ENCODE data around the gene AOPEP.
"Not testable (repeated sequence)": the region's sequence is repeated elsewhere in the genome, so short reads cannot be mapped to it uniquely, and the experiment has no call there.

The AOPEP gene

GRCh38 chr9:94941211-94941875 is 214.8 kb downstream of the AOPEP start:
- DNase-seq: no peak

DNA sequence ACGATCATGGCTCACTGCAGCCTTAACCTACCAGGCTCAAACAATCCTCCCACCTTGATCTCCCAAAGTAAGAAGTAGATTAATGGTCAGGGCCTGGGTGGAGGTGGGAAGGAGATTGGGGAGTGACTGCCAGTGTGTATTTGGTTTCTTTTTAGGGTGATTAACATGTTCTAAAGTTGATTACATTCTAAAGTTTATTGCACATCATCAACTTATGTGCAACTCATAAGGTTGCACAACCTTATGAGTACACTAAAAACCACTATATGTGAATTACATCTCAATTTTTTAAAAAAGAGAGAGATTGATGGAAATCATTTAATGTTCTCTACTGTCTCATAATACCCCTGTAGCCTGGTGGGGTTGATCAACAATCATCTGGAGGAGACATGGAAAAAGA is 218.1 kb downstream of the AOPEP start:
- DNase-seq: no peak

- DNase-seq: no peak
Measured at GRCh38 chr9:94945197-94946144, 219.0 kb downstream of the AOPEP start.

GRCh38 chr9:94946256-94946655 is 219.8 kb downstream of the AOPEP start:
- DNase-seq: no peak

DNA sequence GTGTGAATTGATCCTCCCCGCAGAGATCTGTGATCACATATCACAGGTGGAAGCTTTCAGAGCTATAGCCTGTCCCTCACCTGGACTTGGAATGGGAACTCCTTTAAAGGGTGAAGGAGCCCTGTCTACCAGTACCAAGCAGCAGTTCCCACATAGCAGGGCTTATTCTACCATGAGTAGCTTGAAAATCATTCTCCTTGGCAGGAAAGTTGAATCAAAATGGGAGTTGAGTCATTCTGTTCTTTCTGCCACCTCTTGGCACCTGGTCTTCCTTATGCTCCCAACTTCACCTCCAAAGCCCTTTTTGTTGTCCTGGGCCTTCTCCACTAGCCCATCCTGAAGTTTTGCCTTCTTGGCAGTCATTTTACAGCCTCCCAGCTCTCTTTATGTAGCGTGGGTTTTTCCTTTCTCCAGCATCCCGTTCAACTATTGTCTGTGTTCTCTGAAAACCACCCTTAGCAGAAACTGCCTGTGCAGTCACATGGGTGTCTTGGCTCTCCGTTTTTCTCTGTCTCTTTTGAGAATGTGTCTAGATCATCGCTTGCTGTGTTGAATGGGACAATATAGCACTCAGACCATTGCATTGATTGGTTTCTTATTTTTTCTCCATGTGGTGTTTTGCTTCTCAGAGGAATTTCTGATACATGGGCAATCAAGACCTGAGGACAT is 222.2 kb downstream of the AOPEP start:
- DNase-seq: no peak

- no peak for DNase-seq
Measured at GRCh38 chr9:94949370-94949769, 222.9 kb downstream of the AOPEP start.

GRCh38 chr9:94950040-94950578 is 223.6 kb downstream of the AOPEP start:
- DNase-seq: no peak

- no peak for DNase-seq
Measured at GRCh38 chr9:94950579-94951323, 224.3 kb downstream of the AOPEP start.

DNA sequence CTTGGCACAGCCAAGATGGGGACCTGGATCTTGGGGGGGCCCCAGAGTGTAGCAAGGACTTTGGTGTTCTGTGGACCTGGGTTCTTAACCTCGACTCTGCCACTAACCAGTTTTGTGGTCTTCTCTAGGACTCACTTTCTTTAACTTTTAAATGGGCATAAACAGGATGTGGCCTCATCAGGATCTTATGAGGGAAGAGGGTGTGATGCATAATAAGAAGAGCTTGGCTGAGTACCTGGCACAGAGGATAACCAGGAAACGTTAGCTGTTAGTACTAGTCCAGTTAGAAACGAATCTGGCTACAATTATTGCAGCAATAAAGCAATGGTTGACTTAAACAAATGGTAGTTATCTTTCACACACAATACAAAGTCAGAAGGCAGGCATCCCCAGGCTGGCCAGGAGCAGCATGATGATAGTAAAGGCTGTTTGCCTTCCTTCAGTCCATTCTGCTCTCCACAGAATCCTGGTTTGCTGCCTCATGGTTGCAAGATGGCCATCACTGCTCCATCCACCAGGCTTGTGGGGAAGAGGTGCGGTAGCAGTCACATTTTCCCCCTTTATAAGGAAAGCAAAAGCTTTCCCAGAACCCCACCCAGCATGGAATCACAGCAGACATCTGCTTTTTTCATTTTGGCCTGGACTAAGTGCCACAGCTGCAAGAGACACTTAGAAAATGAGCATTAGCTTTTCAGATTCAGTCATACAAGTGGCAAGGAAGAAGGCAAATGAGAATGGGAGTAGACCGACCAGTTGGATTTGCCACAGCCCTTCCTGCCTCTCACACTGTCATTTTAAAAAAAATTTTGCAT is 225.0 kb downstream of the AOPEP start:
- DNase-seq: no peak

GRCh38 chr9:94952565-94953373 is 226.3 kb downstream of the AOPEP start:
- no peak for DNase-seq

DNA sequence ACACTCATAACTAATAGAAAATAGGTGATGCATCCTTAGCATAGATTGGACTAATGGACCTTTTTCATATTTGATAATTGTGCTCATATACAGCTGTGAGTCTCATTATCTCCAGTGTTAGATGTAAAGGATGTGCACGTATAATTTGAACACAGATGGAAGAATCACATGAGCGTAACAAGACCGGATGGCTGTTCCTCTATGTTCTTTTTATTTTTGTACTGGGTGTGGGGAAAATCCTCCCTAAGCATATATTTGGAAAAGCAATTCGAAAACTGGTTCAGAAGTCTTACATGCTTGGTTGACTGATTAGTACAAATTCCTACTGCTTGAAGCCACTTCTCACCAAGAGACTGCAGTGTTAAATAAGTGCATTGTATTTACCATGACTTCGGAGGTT is 230.2 kb downstream of the AOPEP start:
- no peak for DNase-seq

DNA sequence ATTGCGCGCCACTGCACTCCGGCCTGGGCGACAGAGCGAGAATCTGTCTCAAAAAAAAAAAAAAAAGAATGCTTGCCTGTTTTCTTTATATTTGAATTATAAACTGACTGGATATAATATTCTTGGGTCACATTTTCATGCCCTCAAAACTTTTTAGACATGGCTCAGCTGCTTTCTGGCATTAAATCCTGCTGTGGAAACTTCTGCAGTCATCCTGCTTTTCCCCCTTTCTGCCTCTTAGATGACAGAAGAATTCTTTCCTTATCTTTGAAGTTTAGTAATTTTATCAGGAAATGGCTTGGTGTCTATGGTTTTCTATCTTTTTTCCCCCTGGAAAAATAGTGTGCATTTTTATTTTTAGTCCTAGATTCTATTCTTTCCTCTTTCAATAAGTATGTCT is 234.5 kb downstream of the AOPEP start:
- DNase-seq: no peak

GRCh38 chr9:94961870-94962269 is 235.4 kb downstream of the AOPEP start:
- DNase-seq: no peak

- not testable (repeated sequence) for DNase-seq
Measured at GRCh38 chr9:94965631-94966030, 239.1 kb downstream of the AOPEP start.

DNA sequence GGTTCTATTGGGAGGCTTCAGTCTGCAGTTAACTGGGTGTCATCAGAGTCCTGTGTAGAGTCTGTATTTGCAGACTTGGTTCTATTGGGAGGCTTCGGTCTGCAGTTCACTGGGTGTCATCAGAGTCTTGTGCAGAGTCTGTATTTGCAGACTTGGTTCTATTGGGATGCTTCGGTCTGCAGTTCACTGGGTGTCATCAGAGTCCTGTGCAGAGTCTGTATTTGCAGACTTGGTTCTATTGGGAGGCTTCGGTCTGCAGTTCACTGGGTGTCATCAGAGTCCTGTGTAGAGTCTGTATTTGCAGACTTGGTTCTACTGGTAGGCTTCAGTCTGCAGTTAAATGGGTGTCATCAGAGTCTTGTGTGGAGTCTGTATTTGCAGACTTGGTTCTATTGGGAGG is 239.5 kb downstream of the AOPEP start:
- DNase-seq: not testable (repeated sequence)

DNA sequence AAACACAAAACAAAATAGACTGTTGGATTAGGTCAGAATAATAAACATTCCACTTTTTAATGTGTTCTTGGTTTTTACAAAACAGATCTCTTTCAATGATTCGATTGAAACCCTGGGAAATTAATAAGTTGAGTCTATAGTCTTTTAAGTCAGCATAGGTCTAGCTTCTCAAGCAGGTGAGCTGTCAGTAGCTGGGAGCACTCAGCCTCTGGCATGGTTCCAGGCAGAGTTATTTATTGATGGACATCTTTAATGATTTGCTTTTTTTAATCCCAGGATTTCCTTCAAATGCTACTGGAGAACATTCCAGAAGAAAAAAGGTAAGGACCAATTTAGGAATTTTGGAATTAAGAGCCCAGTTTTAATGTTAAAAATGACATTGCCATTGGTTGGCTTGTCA is 241.0 kb downstream of the AOPEP start:
- DNase-seq: no peak

GRCh38 chr9:94971378-94972131 is 245.1 kb downstream of the AOPEP start:
- DNase-seq: no peak

GRCh38 chr9:94973451-94973941 is 247.0 kb downstream of the AOPEP start:
- no peak for DNase-seq

DNA sequence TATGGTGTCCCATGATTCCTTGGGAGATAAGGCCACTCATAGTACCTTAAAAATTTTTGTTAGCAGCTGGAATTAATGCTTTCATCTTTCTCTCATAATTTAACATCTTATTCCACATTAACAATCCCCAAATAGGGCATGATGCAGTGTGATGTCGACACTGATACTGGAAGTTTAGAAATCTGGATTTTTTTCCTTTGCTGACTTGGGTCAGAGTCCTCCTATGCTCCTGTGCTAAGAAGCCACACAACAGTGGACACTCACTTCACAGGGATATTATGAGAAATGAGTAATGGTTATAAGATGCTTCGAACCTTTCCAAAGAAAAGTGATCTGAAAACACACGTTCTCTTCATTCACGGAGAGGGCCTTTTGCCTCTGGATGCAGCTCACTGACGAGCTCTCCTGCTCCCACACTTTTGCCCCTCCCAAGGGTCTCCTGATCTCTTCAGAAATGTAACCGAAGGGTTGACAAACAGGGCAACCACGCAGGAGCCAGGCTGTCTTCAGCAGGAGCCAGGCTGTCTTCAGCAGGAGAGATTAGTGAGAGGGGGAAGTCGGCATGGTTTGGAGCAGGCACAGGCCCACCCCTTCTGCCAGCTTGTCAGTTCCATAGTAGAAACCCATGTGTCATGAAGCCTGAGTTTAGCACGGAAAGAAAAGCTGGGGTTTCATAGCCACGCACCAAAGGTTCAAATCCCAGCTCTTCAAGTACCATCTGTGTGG is 247.8 kb downstream of the AOPEP start:
- no peak for DNase-seq
